HG03045 (cell line): ENCODE measurements around the gene KASH5.
"Not testable (repeated sequence)": the region's sequence is repeated elsewhere in the genome, so short reads cannot be mapped to it uniquely, and the experiment has no call there.

ENCODE experiments used
- ATAC-seq: cut with Tn5 transposase; IDR thresholded peaks from one replicate; pipeline ENCODE4 v1.9.1; 2021; ENCODE audit warnings: mild to moderate bottlenecking, moderate library complexity; ENCODE audit not compliant: unreplicated experiment

The KASH5 gene

GRCh38 chr19:49434907-49435583 lies 47.0 kb downstream of the KASH5 start:
- no peak for ATAC-seq

- ATAC-seq = no peak
Observed at GRCh38 chr19:49435670-49436069, 47.6 kb downstream of the KASH5 start.

GRCh38 chr19:49436381-49437017 lies 48.5 kb downstream of the KASH5 start:
- ATAC-seq = no peak

GRCh38 chr19:49437231-49437630 lies 49.2 kb downstream of the KASH5 start:
- ATAC-seq = no peak

GRCh38 chr19:49438261-49438660 lies 50.2 kb downstream of the KASH5 start:
- ATAC-seq = no peak

- ATAC-seq = no peak
Observed at GRCh38 chr19:49439836-49440235, 51.8 kb downstream of the KASH5 start.

GRCh38 chr19:49440439-49441209 lies 52.6 kb downstream of the KASH5 start:
- no peak for ATAC-seq

GRCh38 chr19:49441210-49441959 lies 53.3 kb downstream of the KASH5 start, which contains the start of gene SLC17A7:
SLC17A7 (minus strand) TSS chr19:49441527; CDS start chr19:49441379, 148 bp downstream.
- ATAC-seq = no peak

GRCh38 chr19:49441960-49442350 lies 53.9 kb downstream of the KASH5 start:
- no peak for ATAC-seq

GRCh38 chr19:49442354-49442753 lies 54.3 kb downstream of the KASH5 start:
- no peak for ATAC-seq

GRCh38 chr19:49442771-49443365 lies 54.8 kb downstream of the KASH5 start:
- peak; percentile 18 for ATAC-seq

GRCh38 chr19:49443366-49444099 lies 55.5 kb downstream of the KASH5 start:
- ATAC-seq = peak; percentile 73

- not testable (repeated sequence) for ATAC-seq
Observed at GRCh38 chr19:49444100-49444700, 56.2 kb downstream of the KASH5 start.

GRCh38 chr19:49445997-49446396 lies 57.9 kb downstream of the KASH5 start:
- ATAC-seq = no peak

GRCh38 chr19:49447485-49448431 lies 59.7 kb downstream of the KASH5 start:
- no peak for ATAC-seq

GRCh38 chr19:49448432-49448786 lies 60.4 kb downstream of the KASH5 start:
- no peak for ATAC-seq

- ATAC-seq = no peak
Observed at GRCh38 chr19:49450405-49450804, 62.4 kb downstream of the KASH5 start.

- peak; percentile 55 for ATAC-seq
Observed at GRCh38 chr19:49451430-49452181, 63.6 kb downstream of the KASH5 start, which contains the start of gene PIH1D1. PIH1D1 (minus strand) TSS chr19:49451814; CDS start chr19:49451574, 240 bp downstream.
